SK-N-SH treated with all-trans-retinoic acid at 6 μM for 48 hours (cell line): ENCODE data around the gene TPO.

ENCODE experiments used
- CSDC2 ChIP-seq: fragments of 250-450 bp; sonication (Bioruptor Pico); IDR thresholded peaks from 2 replicates; pipeline ENCODE4 v1.5.0; 2020; ENCODE audit warnings: mild to moderate bottlenecking, moderate library complexity
- GLIS3 ChIP-seq: fragments of 250-450 bp; sonication (Bioruptor Pico); IDR thresholded peaks from 2 replicates; pipeline ENCODE4 v1.5.0; 2020; ENCODE audit warnings: mild to moderate bottlenecking, moderate library complexity
- RARB ChIP-seq: fragments of 250-450 bp; sonication (Bioruptor Pico); IDR thresholded peaks from 2 replicates; pipeline ENCODE4 v1.8.0; 2021; ENCODE audit warnings: mild to moderate bottlenecking, moderate library complexity
- ZFP3 ChIP-seq: fragments of 250-450 bp; sonication (Bioruptor Pico); IDR thresholded peaks from 2 replicates; pipeline ENCODE4 v1.5.0; 2020; ENCODE audit warnings: mild to moderate bottlenecking, moderate library complexity
- ZFP30 ChIP-seq: fragments of 450-650 bp; formaldehyde crosslinking; IDR thresholded peaks from 2 replicates; pipeline ENCODE4 v1.5.0; 2022; ENCODE audit warnings: mild to moderate bottlenecking, moderate library complexity
- TF ChIP-seq, protein P1 (sequence below): fragments of 250-450 bp; sonication (Bioruptor Pico); IDR thresholded peaks from 2 replicates; pipeline ENCODE4 v1.5.1; 2020; ENCODE audit warnings: low read depth, mild to moderate bottlenecking, moderate library complexity
- TF ChIP-seq, protein P2 (sequence below): fragments of 250-450 bp; sonication (Bioruptor Pico); IDR thresholded peaks from 2 replicates; pipeline ENCODE4 v1.8.0; 2020; ENCODE audit warnings: mild to moderate bottlenecking, moderate library complexity, borderline replicate concordance

DNA sequence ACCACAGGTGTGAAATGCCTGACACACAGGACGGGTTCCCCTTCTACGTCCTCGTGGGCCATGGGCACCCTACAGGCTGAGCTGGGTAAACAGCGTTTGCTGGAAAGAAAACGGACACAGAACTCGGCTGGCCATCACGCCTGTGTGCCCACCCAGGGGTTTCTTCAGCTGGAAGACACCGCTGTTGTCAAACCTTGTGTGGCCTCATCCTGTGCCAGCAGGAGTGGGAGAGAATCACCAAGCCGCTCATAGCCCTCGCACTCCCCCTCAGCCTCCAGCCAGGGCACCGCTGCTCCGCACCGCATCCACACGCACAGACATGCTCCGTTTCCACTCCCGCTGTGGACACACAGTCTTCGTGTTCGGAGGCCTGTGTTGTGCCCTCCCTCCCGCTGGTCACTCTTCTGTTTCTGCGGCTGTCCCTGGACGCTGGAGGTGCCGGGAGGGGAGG, 169.7 kb downstream of the TPO start:
- TF ChIP-seq ZFP3 (CRISPR knock-in tag), result no peak
- TF ChIP-seq, protein P1, sequence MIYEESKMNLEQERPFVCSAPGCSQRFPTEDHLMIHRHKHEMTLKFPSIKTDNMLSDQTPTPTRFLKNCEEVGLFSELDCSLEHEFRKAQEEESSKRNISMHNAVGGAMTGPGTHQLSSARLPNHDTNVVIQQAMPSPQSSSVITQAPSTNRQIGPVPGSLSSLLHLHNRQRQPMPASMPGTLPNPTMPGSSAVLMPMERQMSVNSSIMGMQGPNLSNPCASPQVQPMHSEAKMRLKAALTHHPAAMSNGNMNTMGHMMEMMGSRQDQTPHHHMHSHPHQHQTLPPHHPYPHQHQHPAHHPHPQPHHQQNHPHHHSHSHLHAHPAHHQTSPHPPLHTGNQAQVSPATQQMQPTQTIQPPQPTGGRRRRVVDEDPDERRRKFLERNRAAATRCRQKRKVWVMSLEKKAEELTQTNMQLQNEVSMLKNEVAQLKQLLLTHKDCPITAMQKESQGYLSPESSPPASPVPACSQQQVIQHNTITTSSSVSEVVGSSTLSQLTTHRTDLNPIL (CRISPR knock-in tag), result no peak
- TF ChIP-seq CSDC2 (CRISPR knock-in tag), result no peak
- TF ChIP-seq ZFP30 (CRISPR knock-in tag), result no peak
- TF ChIP-seq RARB (CRISPR knock-in tag), result no peak
- TF ChIP-seq, protein P2, sequence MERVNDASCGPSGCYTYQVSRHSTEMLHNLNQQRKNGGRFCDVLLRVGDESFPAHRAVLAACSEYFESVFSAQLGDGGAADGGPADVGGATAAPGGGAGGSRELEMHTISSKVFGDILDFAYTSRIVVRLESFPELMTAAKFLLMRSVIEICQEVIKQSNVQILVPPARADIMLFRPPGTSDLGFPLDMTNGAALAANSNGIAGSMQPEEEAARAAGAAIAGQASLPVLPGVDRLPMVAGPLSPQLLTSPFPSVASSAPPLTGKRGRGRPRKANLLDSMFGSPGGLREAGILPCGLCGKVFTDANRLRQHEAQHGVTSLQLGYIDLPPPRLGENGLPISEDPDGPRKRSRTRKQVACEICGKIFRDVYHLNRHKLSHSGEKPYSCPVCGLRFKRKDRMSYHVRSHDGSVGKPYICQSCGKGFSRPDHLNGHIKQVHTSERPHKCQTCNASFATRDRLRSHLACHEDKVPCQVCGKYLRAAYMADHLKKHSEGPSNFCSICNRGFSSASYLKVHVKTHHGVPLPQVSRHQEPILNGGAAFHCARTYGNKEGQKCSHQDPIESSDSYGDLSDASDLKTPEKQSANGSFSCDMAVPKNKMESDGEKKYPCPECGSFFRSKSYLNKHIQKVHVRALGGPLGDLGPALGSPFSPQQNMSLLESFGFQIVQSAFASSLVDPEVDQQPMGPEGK (CRISPR knock-in tag), result no peak
- no peak for TF ChIP-seq GLIS3 (CRISPR knock-in tag)
